Measurements from ENCODE around the gene DLG1. TPM values are rescaled to one million over a fixed set of nuclear protein-coding genes. Genes with fewer than 3 reads are reported as not detected.

DLG1 gene
- total and polyA plus RNA-seq, 2 donors from 2014 or later = 19.4 to 101 TPM

- intact Hi-C loops (cut with DNase I) = no loop called here
- H3K4me1 ChIP-seq (ENCODE audit: control insufficient read depth in 2 of 3, insufficient read depth in 2 of 3, low read depth in 1 of 3, low read length in 3 of 3) = no peaks in the 10 kb centered on the region
- H3K9ac ChIP-seq (ENCODE audit: low read length in 3 of 3) = no peak overlapping the region
- H3K9me3 ChIP-seq (ENCODE audit: control insufficient read depth in 2 of 3, insufficient read depth in 1 of 3, low read length in 3 of 3) = no peaks in the 10 kb centered on the region
- no peak overlapping the region for H3K4me3 ChIP-seq (ENCODE audit: low read length in 3 of 3)
- DNase-seq (no peak), FAIRE-seq (no peak)
- H3K27me3 ChIP-seq (ENCODE audit: control insufficient read depth, insufficient read depth, low read length) = no peaks in the 10 kb centered on the region
- peaks cover 0 to 2% (median 0%) of the 10 kb centered on the region in 3 donors for H3K36me3 ChIP-seq (ENCODE audit: control insufficient read depth in 2 of 3, insufficient read depth in 3 of 3, low read length in 3 of 3)
- no peak for TF ChIP-seq CTCF (IDR thresholded peaks at IDR 0.05; ENCODE audit: borderline replicate concordance, extremely low read depth, insufficient read depth)
- H3K27ac ChIP-seq (ENCODE audit: low read depth in 2 of 2, low read length in 2 of 2) = no peak overlapping the region
Measured at GRCh38 chr3:197104738-197105137, 193.7 kb downstream of the DLG1 start.

- intact Hi-C loops (cut with DNase I) = no loop called here
- no peak overlapping the region for H3K9ac ChIP-seq (ENCODE audit: low read length in 3 of 3)
- no peak for TF ChIP-seq CTCF (IDR thresholded peaks at IDR 0.05; ENCODE audit: borderline replicate concordance, extremely low read depth, insufficient read depth)
Measured at GRCh38 chr3:197103766-197104165, 194.6 kb downstream of the DLG1 start.

DNA sequence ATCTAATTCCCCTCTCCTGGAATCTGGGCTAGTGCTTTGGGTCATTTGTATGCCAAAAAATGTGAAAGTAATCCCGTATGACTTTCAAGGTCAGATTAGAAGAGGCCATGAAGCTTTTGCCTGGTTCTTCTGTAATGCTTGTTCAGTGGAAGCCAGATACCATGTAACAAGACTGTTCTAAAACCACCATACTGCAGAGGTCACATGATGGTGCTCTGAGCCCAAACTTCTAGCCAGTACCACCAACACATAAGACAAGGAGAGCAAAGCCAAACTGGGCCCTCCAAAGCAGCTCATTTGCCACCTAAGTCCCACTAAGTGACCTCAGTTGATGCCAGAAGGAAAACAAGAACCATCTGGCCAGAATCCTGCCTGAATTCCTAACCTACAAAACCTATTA is 204.5 kb downstream of the DLG1 start:
- Histone ChIP-seq H3K9ac (ENCODE audit: low read length in 3 of 3) (no peak overlapping the region), H3K4me1 (ENCODE audit: control insufficient read depth in 2 of 3, insufficient read depth in 2 of 3, low read depth in 1 of 3, low read length in 3 of 3) (no peaks in the 10 kb centered on the region), H3K4me3 (ENCODE audit: low read length in 3 of 3) (no peak overlapping the region), H3K9me3 (ENCODE audit: control insufficient read depth in 2 of 3, insufficient read depth in 1 of 3, low read length in 3 of 3) (no peaks in the 10 kb centered on the region), H3K36me3 (ENCODE audit: control insufficient read depth in 2 of 3, insufficient read depth in 3 of 3, low read length in 3 of 3) (peaks cover 0 to 3% (median 0%) of the 10 kb centered on the region in 3 donors), H3K27ac (ENCODE audit: low read depth in 2 of 2, low read length in 2 of 2) (no peak overlapping the region), H3K27me3 (ENCODE audit: control insufficient read depth, insufficient read depth, low read length) (no peaks in the 10 kb centered on the region)
- no peak for FAIRE-seq
- DNase-seq = no peak
- no peak for TF ChIP-seq CTCF (IDR thresholded peaks at IDR 0.05; ENCODE audit: borderline replicate concordance, extremely low read depth, insufficient read depth)
- intact Hi-C loops (cut with DNase I) = no loop called here

More at GRCh38 chr3:197103766-197104165, 194.6 kb downstream of the DLG1 start:
- Histone ChIP-seq H3K4me3 (ENCODE audit: low read length in 3 of 3) (no peak overlapping the region), H3K4me1 (ENCODE audit: control insufficient read depth in 2 of 3, insufficient read depth in 2 of 3, low read depth in 1 of 3, low read length in 3 of 3) (no peaks in the 10 kb centered on the region), H3K27ac (ENCODE audit: low read depth in 2 of 2, low read length in 2 of 2) (no peak overlapping the region), H3K27me3 (ENCODE audit: control insufficient read depth, insufficient read depth, low read length) (no peaks in the 10 kb centered on the region), H3K36me3 (ENCODE audit: control insufficient read depth in 2 of 3, insufficient read depth in 3 of 3, low read length in 3 of 3) (peaks cover 0 to 2% (median 0%) of the 10 kb centered on the region in 3 donors), H3K9me3 (ENCODE audit: control insufficient read depth in 2 of 3, insufficient read depth in 1 of 3, low read length in 3 of 3) (no peaks in the 10 kb centered on the region)
- FAIRE-seq (no peak), DNase-seq (no peak)

- Histone ChIP-seq H3K27me3 (ENCODE audit: control insufficient read depth, insufficient read depth, low read length) (no peaks in the 10 kb centered on the region), H3K27ac (ENCODE audit: low read depth in 2 of 2, low read length in 2 of 2) (no peak overlapping the region), H3K4me3 (ENCODE audit: low read length in 3 of 3) (no peak overlapping the region), H3K4me1 (ENCODE audit: control insufficient read depth in 2 of 3, insufficient read depth in 2 of 3, low read depth in 1 of 3, low read length in 3 of 3) (no peaks in the 10 kb centered on the region), H3K9me3 (ENCODE audit: control insufficient read depth in 2 of 3, insufficient read depth in 1 of 3, low read length in 3 of 3) (no peaks in the 10 kb centered on the region), H3K9ac (ENCODE audit: low read length in 3 of 3) (no peak overlapping the region), H3K36me3 (ENCODE audit: control insufficient read depth in 2 of 3, insufficient read depth in 3 of 3, low read length in 3 of 3) (peaks cover 0 to 6% (median 0%) of the 10 kb centered on the region in 3 donors)
- peak in 3 of 5 donors; percentile 46 to 80 (median 71) for DNase-seq
- no peak for TF ChIP-seq CTCF (IDR thresholded peaks at IDR 0.05; ENCODE audit: borderline replicate concordance, extremely low read depth, insufficient read depth)
- FAIRE-seq = no peak
- intact Hi-C loops (cut with DNase I) = no loop called here
Measured at GRCh38 chr3:197088370-197088769, 210.0 kb downstream of the DLG1 start.
